K562 (cell line): ENCODE results near the gene IL27RA. TPM values are rescaled to one million over a fixed set of nuclear protein-coding genes. Genes with fewer than 3 reads are reported as not detected.

Experiments
- ATF7 ChIP-seq: fragments of 450-650 bp; IDR thresholded peaks from 2 replicates; pipeline ENCODE4 v1.7.1; 2014; ENCODE audit warnings: mild to moderate bottlenecking, moderate library complexity
- BDP1 ChIP-seq: IDR thresholded peaks from 3 replicates; pipeline ENCODE4 v1.6.1; 2011; ENCODE audit not compliant: insufficient read length, insufficient read depth
- CBX1 ChIP-seq: sonication (generic); IDR thresholded peaks from 2 replicates; pipeline ENCODE4 v1.6.1; 2016; ENCODE audit warnings: antibody characterized with exemption, low read depth, mild to moderate bottlenecking
- DNMT1 ChIP-seq: fragments of 450-650 bp; IDR thresholded peaks from 2 replicates; pipeline ENCODE4 v1.6.1; 2016; ENCODE audit warnings: antibody characterized with exemption, mild to moderate bottlenecking
- GTF2F1 ChIP-seq: IDR thresholded peaks from 2 replicates; pipeline ENCODE4 v1.6.1; 2011; ENCODE audit warnings: low read depth, low read length, improper control_type of control experiment
- KAT7 ChIP-seq: sonication (generic); formaldehyde crosslinking; IDR thresholded peaks from 2 replicates; pipeline ENCODE4 v1.8.0; 2022; ENCODE audit warnings: missing genetic modification reagents, mild to moderate bottlenecking, borderline replicate concordance
- MTA3 ChIP-seq: fragments of 450-650 bp; formaldehyde crosslinking; IDR thresholded peaks from 2 replicates; pipeline ENCODE4 v1.6.1; 2017; ENCODE audit warnings: mild to moderate bottlenecking, borderline replicate concordance
- NCOA1 ChIP-seq: fragments of 450-650 bp; IDR thresholded peaks from 2 replicates; pipeline ENCODE4 v1.6.1; 2016; ENCODE audit warnings: low read depth
- PPARD ChIP-seq: fragments of 250-450 bp; sonication (Bioruptor Pico); IDR thresholded peaks from 2 replicates; pipeline ENCODE4 v1.8.0; 2022; ENCODE audit warnings: inconsistent platforms, mild to moderate bottlenecking, moderate library complexity
- RAD51 ChIP-seq: fragments of 450-650 bp; IDR thresholded peaks from 2 replicates; pipeline ENCODE4 v1.7.1; 2016; ENCODE audit warnings: low read depth, mild to moderate bottlenecking, borderline replicate concordance
- SMC3 ChIP-seq: conservative IDR thresholded peaks from 2 replicates; pipeline ENCODE4 v1.6.1; 2011; ENCODE audit warnings: low read depth, low read length, improper control_type of control experiment; ENCODE audit not compliant: insufficient read depth
- ZBTB7A ChIP-seq: IDR thresholded peaks from 2 replicates; pipeline ENCODE4 v1.6.1; 2011; ENCODE audit warnings: low read depth, mild to moderate bottlenecking, low read length, moderate library complexity, borderline replicate concordance; ENCODE audit not compliant: control insufficient read depth
- ZKSCAN3 ChIP-seq: fragments of 250-450 bp; sonication (Bioruptor Pico); IDR thresholded peaks from 2 replicates; pipeline ENCODE4 v1.4.0; 2020
- ZNF12 ChIP-seq: sonication (generic); formaldehyde crosslinking; IDR thresholded peaks from 2 replicates; pipeline ENCODE4 v1.4.0; 2020; ENCODE audit warnings: mild to moderate bottlenecking, missing genetic modification reagents
- polyA plus RNA-seq, 8 experiments: library from polyadenylated mRNA; depleted of rRNA in 4 of 8; stranded (reverse) in 5 of 8; unstranded in 3 of 8; fragments of >200 nt; fragmentation: Nextera tagmentation in 2 of 8; fragmentation: Illumina TruSeq in 1 of 8; extraction: Ambion mirVana in 2 of 8; extraction: Trizol in 1 of 8; gene quantifications; 2 replicates each; pipeline versions ENCODE4 v1.2.1 to v1.2.3, GENCODE V29; 2011 to 2014; ENCODE audit warnings: inconsistent platforms in 1 of 8, missing spikeins in 1 of 8
- total RNA-seq, 7 experiments: library from RNA; depleted of rRNA in 6 of 7; stranded (reverse); fragments of >200 nt in 6 of 7; fragmentation: Illumina TruSeq in 2 of 7; extraction: Trizol in 2 of 7; gene quantifications; 2 replicates each; pipeline versions ENCODE4 v1.2.1 to v1.2.3, GENCODE V29; 2011 to 2021; ENCODE audit warnings: low replicate concordance in 1 of 7
- TF ChIP-seq, protein P1 (sequence below), 3 experiments: fragments of 200-800 bp in 1 of 3; fragments of 250-450 bp in 1 of 3; fragments of 450-650 bp in 1 of 3; sonication (Bioruptor Pico) in 1 of 3; sonication (Bioruptor generic) in 1 of 3; formaldehyde crosslinking in 1 of 3; IDR thresholded peaks; 2 replicates each; pipeline versions ENCODE4 v1.6.1 to v1.8.0; 2016 to 2022; ENCODE audit warnings: mild to moderate bottlenecking in 2 of 3, missing genetic modification characterization in 2 of 3, missing compliant biosample characterization in 1 of 3, moderate library complexity in 1 of 3
- TF ChIP-seq, protein P2 (sequence below): sonication (generic); formaldehyde crosslinking; IDR thresholded peaks from 2 replicates; pipeline ENCODE4 v1.8.0; 2022; ENCODE audit warnings: mild to moderate bottlenecking, missing genetic modification reagents, borderline replicate concordance
- TF ChIP-seq, protein P3 (sequence below): fragments of 450-650 bp; conservative IDR thresholded peaks from 2 replicates; pipeline ENCODE4 v1.6.1; 2016; ENCODE audit warnings: missing genetic modification characterization, low read depth, mild to moderate bottlenecking, missing compliant biosample characterization, moderate library complexity
- TF ChIP-seq, protein P4 (sequence below): fragments of 250-450 bp; sonication (Bioruptor Pico); IDR thresholded peaks from 2 replicates; pipeline ENCODE4 v1.8.0; 2021; ENCODE audit warnings: moderate library complexity, mild to moderate bottlenecking, inconsistent platforms

IL27RA gene
- total and polyA plus RNA-seq, 9 of the 15 experiments (the other 6 are each of a cell fraction or from before 2014, with no cell fraction given): 1.9 to 15.9 (median 12.0) TPM

DNA sequence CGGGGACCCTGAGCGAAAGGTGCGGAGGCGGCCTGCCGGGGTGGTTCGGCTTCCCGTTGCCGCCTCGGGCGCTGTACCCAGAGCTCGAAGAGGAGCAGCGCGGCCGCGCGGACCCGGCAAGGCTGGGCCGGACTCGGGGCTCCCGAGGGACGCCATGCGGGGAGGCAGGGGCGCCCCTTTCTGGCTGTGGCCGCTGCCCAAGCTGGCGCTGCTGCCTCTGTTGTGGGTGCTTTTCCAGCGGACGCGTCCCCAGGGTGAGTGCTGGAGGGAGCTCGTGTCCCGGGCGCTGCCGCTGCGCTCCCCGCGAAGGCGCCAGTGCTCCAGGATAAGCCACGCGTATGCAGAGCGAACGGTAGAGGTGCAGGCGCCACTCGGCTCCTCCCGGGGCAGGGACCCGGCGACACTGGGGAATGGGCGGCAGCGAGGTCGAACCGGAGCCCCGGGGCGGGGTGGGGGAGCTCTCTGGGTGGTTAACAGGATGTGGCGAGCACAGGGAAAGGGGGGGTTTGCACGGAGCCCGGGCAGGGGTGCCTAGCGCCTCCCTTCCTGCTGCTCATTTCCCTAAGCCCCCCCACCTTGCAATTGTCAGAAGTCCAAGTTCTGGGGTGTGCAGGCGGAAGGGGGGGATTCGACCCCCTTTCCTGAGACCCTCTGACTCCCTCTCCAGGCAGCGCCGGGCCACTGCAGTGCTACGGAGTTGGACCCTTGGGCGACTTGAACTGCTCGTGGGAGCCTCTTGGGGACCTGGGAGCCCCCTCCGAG lies at the start of gene IL27RA (continued):
- TF ChIP-seq SMC3: peak; percentile 43; the same call in 1 of the 2 replicates
- TF ChIP-seq ZNF12 (CRISPR knock-in tag): peak; percentile 82; the same call in 1 of the 2 replicates
- TF ChIP-seq KAT7 (CRISPR knock-in tag): peak; percentile 92
- TF ChIP-seq, protein P1, sequence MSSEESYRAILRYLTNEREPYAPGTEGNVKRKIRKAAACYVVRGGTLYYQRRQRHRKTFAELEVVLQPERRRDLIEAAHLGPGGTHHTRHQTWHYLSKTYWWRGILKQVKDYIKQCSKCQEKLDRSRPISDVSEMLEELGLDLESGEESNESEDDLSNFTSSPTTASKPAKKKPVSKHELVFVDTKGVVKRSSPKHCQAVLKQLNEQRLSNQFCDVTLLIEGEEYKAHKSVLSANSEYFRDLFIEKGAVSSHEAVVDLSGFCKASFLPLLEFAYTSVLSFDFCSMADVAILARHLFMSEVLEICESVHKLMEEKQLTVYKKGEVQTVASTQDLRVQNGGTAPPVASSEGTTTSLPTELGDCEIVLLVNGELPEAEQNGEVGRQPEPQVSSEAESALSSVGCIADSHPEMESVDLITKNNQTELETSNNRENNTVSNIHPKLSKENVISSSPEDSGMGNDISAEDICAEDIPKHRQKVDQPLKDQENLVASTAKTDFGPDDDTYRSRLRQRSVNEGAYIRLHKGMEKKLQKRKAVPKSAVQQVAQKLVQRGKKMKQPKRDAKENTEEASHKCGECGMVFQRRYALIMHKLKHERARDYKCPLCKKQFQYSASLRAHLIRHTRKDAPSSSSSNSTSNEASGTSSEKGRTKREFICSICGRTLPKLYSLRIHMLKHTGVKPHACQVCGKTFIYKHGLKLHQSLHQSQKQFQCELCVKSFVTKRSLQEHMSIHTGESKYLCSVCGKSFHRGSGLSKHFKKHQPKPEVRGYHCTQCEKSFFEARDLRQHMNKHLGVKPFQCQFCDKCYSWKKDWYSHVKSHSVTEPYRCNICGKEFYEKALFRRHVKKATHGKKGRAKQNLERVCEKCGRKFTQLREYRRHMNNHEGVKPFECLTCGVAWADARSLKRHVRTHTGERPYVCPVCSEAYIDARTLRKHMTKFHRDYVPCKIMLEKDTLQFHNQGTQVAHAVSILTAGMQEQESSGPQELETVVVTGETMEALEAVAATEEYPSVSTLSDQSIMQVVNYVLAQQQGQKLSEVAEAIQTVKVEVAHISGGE (CRISPR knock-in tag; IDR thresholded peaks at IDR 0.05): peak in 1 of 3 experiments; percentile 69; a peak in 2 of 6 replicates
- TF ChIP-seq, protein P2, sequence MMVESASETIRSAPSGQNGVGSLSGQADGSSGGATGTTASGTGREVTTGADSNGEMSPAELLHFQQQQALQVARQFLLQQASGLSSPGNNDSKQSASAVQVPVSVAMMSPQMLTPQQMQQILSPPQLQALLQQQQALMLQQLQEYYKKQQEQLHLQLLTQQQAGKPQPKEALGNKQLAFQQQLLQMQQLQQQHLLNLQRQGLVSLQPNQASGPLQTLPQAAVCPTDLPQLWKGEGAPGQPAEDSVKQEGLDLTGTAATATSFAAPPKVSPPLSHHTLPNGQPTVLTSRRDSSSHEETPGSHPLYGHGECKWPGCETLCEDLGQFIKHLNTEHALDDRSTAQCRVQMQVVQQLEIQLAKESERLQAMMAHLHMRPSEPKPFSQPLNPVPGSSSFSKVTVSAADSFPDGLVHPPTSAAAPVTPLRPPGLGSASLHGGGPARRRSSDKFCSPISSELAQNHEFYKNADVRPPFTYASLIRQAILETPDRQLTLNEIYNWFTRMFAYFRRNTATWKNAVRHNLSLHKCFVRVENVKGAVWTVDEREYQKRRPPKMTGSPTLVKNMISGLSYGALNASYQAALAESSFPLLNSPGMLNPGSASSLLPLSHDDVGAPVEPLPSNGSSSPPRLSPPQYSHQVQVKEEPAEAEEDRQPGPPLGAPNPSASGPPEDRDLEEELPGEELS (CRISPR knock-in tag): peak; percentile 34; the same call in 1 of the 2 replicates
- TF ChIP-seq NCOA1: no peak
- TF ChIP-seq PPARD (CRISPR knock-in tag): no peak
- TF ChIP-seq ATF7: peak; percentile 28; the same call in 1 of the 2 replicates
- peak; percentile 22; the same call in 1 of the 2 replicates for TF ChIP-seq MTA3
- TF ChIP-seq, protein P3, sequence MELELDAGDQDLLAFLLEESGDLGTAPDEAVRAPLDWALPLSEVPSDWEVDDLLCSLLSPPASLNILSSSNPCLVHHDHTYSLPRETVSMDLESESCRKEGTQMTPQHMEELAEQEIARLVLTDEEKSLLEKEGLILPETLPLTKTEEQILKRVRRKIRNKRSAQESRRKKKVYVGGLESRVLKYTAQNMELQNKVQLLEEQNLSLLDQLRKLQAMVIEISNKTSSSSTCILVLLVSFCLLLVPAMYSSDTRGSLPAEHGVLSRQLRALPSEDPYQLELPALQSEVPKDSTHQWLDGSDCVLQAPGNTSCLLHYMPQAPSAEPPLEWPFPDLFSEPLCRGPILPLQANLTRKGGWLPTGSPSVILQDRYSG (tag): 0 out of 2 replicates have a peak, but pooled peaks have one; percentile 45
- peak; percentile 99 for TF ChIP-seq ZBTB7A
- peak; percentile 16; the same call in 1 of the 2 replicates for TF ChIP-seq CBX1
- TF ChIP-seq GTF2F1: peak; percentile 42; the same call in 1 of the 2 replicates
- TF ChIP-seq, protein P4, sequence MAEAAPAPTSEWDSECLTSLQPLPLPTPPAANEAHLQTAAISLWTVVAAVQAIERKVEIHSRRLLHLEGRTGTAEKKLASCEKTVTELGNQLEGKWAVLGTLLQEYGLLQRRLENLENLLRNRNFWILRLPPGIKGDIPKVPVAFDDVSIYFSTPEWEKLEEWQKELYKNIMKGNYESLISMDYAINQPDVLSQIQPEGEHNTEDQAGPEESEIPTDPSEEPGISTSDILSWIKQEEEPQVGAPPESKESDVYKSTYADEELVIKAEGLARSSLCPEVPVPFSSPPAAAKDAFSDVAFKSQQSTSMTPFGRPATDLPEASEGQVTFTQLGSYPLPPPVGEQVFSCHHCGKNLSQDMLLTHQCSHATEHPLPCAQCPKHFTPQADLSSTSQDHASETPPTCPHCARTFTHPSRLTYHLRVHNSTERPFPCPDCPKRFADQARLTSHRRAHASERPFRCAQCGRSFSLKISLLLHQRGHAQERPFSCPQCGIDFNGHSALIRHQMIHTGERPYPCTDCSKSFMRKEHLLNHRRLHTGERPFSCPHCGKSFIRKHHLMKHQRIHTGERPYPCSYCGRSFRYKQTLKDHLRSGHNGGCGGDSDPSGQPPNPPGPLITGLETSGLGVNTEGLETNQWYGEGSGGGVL (CRISPR knock-in tag): no peak
- no peak for TF ChIP-seq ZKSCAN3 (CRISPR knock-in tag)
- TF ChIP-seq BDP1: no peak
- no peak for TF ChIP-seq RAD51
- TF ChIP-seq DNMT1: no peak
